Ovary (tissue), 3 donors: ENCODE data around the gene RANBP17.

Experiments
- CTCF ChIP-seq, 3 donors: fragments of 450-650 bp in 2 of 3; fragments of 200-600 bp in 1 of 3; IDR thresholded peaks; one replicate each; pipeline versions ENCODE4 v1.5.1 to v1.8.0; 2016 to 2022; ENCODE audit warnings: antibody characterized with exemption in 3 of 3, mild to moderate bottlenecking in 1 of 3
- EP300 ChIP-seq: sonication (generic); formaldehyde crosslinking; IDR thresholded peaks from one replicate; pipeline ENCODE4 v1.6.1; 2017; ENCODE audit warnings: antibody characterized with exemption
- POLR2A ChIP-seq: fragments of 450-650 bp; IDR thresholded peaks from one replicate; pipeline ENCODE4 v1.6.1; 2017; ENCODE audit warnings: antibody characterized with exemption, mild to moderate bottlenecking, moderate library complexity
- donor health status: DM: no; HTN: no; CAD: no.

GRCh38 chr5:170860818-170861666, 776 bp upstream of the RANBP17 start:
- TF ChIP-seq CTCF (IDR thresholded peaks at IDR 0.05) = no peak
- TF ChIP-seq EP300 = no peak
- no peak for TF ChIP-seq POLR2A
